Measurements from ENCODE around the gene ZC3HAV1.
A peak's percentile ranks its signal among the peaks of the same experiment; 100 is the strongest.

The ZC3HAV1 gene

DNA sequence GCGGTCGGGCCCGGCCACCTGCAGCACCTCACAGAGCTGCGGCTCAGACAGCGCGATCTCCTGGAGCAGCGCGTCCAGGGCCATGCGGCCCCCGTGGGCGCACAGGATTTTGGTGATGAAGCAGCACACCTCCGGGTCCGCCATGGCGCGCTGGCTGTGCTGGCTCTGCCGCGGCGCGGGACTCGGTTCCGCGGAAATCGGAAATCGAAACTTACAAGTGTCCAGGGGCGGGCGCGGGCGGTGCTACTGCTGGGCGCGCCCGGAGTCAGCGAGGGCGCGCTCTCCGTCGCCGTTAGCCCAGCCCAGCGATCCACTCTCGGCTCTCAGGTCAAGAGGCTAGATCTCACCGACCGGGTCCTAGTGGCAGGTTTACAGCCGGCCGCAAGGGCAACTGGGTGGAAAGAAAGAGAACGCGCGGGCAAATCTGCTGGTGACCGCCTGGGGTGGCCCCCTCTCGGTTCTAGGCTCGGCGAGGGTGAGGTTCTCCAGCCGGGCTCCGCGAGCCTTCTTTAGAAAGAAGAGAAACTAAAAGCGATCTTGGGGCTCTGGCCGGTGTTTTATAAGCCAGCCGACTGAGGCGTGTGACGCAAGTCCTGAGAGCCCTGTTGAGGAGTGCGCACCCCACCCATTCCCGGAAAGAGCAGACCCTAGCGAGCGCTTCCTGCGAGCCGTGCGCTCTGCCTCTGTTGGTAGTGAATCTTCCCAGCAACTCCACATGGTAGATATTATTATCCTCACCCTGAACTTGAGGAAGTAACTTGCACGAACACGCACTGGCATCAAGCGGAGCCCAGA lies at the start of gene ZC3HAV1:
Gene ZC3HAV1, minus strand, starts transcription at position 533 of the 795 bp plus-strand sequence. Its CDS starts 389 bp downstream, at position 144.
- TF ChIP-seq, protein P1, sequence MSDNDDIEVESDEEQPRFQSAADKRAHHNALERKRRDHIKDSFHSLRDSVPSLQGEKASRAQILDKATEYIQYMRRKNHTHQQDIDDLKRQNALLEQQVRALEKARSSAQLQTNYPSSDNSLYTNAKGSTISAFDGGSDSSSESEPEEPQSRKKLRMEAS (IDR thresholded peaks at IDR 0.05), result peak; percentile 82
- TF ChIP-seq CREB1 (IDR thresholded peaks at IDR 0.05; ENCODE audit: low read depth) (no peak), NFIC (IDR thresholded peaks at IDR 0.05) (no peak), ZBTB7A (IDR thresholded peaks at IDR 0.05; ENCODE audit: low read depth) (no peak; the same call in 1 of the 2 replicates), TCF12 (IDR thresholded peaks at IDR 0.05; ENCODE audit: low read depth) (peak; percentile 19; the same call in 1 of the 2 replicates), RAD21 (IDR thresholded peaks at IDR 0.05; ENCODE audit: low read depth) (no peak), CEBPB (IDR thresholded peaks at IDR 0.05) (no peak), EGR1 (IDR thresholded peaks at IDR 0.05) (no peak), YY1 (IDR thresholded peaks at IDR 0.05; ENCODE audit: low read depth) (peak; percentile 76; the same call in 1 of the 2 replicates), TAF1 (IDR thresholded peaks at IDR 0.05; ENCODE audit: low read depth) (peak; percentile 66), TEAD4 (IDR thresholded peaks at IDR 0.05) (no peak), FOXM1 (IDR thresholded peaks at IDR 0.05; ENCODE audit: borderline replicate concordance, low read depth) (no peak), EP300 (IDR thresholded peaks at IDR 0.05; ENCODE audit: borderline replicate concordance) (peak; percentile 43; the same call in 1 of the 2 replicates)
- TF ChIP-seq, protein P2, sequence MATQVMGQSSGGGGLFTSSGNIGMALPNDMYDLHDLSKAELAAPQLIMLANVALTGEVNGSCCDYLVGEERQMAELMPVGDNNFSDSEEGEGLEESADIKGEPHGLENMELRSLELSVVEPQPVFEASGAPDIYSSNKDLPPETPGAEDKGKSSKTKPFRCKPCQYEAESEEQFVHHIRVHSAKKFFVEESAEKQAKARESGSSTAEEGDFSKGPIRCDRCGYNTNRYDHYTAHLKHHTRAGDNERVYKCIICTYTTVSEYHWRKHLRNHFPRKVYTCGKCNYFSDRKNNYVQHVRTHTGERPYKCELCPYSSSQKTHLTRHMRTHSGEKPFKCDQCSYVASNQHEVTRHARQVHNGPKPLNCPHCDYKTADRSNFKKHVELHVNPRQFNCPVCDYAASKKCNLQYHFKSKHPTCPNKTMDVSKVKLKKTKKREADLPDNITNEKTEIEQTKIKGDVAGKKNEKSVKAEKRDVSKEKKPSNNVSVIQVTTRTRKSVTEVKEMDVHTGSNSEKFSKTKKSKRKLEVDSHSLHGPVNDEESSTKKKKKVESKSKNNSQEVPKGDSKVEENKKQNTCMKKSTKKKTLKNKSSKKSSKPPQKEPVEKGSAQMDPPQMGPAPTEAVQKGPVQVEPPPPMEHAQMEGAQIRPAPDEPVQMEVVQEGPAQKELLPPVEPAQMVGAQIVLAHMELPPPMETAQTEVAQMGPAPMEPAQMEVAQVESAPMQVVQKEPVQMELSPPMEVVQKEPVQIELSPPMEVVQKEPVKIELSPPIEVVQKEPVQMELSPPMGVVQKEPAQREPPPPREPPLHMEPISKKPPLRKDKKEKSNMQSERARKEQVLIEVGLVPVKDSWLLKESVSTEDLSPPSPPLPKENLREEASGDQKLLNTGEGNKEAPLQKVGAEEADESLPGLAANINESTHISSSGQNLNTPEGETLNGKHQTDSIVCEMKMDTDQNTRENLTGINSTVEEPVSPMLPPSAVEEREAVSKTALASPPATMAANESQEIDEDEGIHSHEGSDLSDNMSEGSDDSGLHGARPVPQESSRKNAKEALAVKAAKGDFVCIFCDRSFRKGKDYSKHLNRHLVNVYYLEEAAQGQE (IDR thresholded peaks at IDR 0.05; ENCODE audit: low read depth), result no peak
- TF ChIP-seq, protein P3, sequence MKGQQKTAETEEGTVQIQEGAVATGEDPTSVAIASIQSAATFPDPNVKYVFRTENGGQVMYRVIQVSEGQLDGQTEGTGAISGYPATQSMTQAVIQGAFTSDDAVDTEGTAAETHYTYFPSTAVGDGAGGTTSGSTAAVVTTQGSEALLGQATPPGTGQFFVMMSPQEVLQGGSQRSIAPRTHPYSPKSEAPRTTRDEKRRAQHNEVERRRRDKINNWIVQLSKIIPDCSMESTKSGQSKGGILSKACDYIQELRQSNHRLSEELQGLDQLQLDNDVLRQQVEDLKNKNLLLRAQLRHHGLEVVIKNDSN (IDR thresholded peaks at IDR 0.05), result 0 out of 2 replicates have a peak, but pooled peaks have one; percentile 18

DNA sequence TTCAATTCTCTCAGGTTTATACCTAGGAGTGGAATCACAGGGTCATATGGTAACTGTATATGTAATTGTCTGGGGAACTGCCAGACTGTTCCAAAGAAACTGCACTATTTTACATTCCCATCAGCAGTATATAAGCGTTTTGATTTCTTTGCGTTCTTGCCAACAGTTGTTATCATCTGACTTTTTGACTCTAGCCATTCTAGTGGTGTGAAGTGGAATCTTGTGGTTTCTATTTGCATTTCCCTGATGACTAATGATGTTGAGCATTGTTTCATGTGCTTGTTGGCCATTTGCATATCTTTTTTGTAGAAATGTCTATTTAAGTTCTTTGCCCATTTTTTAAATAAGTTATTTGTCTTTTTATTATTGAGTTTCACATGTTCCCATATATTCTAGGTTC lies 44.3 kb upstream of the ZC3HAV1 start:
- TF ChIP-seq EGR1 (IDR thresholded peaks at IDR 0.05) (no peak), NFIC (IDR thresholded peaks at IDR 0.05) (no peak), RAD21 (IDR thresholded peaks at IDR 0.05; ENCODE audit: low read depth) (no peak), EP300 (IDR thresholded peaks at IDR 0.05; ENCODE audit: borderline replicate concordance) (no peak), TEAD4 (IDR thresholded peaks at IDR 0.05) (no peak), ZBTB7A (IDR thresholded peaks at IDR 0.05; ENCODE audit: low read depth) (no peak), FOXM1 (IDR thresholded peaks at IDR 0.05; ENCODE audit: borderline replicate concordance, low read depth) (no peak), CEBPB (IDR thresholded peaks at IDR 0.05) (no peak), CREB1 (IDR thresholded peaks at IDR 0.05; ENCODE audit: low read depth) (no peak)
- TF ChIP-seq, protein P3 (IDR thresholded peaks at IDR 0.05), result no peak
- TF ChIP-seq, protein P1 (IDR thresholded peaks at IDR 0.05), result no peak
- TF ChIP-seq, protein P2 (IDR thresholded peaks at IDR 0.05; ENCODE audit: low read depth), result no peak

DNA sequence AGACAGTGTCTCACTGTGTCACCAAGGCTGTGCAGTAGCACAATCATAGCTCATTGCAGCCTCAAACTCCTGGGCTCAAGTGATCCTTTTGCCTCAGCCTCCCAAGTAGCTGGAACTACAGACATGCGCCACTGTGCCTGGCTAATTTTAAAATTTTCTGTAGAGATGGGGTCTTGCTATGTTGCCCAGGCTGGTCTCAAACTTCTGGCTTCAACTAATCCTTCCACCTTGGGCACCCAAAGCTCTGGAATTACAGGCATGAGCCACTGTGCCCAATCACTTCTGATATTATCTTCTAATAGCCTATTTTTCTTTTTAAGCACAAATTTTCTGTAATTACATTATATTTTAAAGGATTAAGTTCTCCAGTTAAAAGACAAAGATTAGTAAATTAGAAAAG lies 42.6 kb upstream of the ZC3HAV1 start:
- TF ChIP-seq, protein P3 (IDR thresholded peaks at IDR 0.05), result no peak
- TF ChIP-seq, protein P2 (IDR thresholded peaks at IDR 0.05; ENCODE audit: low read depth), result no peak
- TF ChIP-seq EGR1 (IDR thresholded peaks at IDR 0.05) (no peak), CEBPB (IDR thresholded peaks at IDR 0.05) (no peak), TCF12 (IDR thresholded peaks at IDR 0.05; ENCODE audit: low read depth) (no peak), NFIC (IDR thresholded peaks at IDR 0.05) (no peak), YY1 (IDR thresholded peaks at IDR 0.05; ENCODE audit: low read depth) (no peak), ZBTB7A (IDR thresholded peaks at IDR 0.05; ENCODE audit: low read depth) (no peak), TEAD4 (IDR thresholded peaks at IDR 0.05) (no peak), EP300 (IDR thresholded peaks at IDR 0.05; ENCODE audit: borderline replicate concordance) (no peak), FOXM1 (IDR thresholded peaks at IDR 0.05; ENCODE audit: borderline replicate concordance, low read depth) (no peak), TAF1 (IDR thresholded peaks at IDR 0.05; ENCODE audit: low read depth) (no peak), CREB1 (IDR thresholded peaks at IDR 0.05; ENCODE audit: low read depth) (no peak), RAD21 (IDR thresholded peaks at IDR 0.05; ENCODE audit: low read depth) (no peak)
- TF ChIP-seq, protein P1 (IDR thresholded peaks at IDR 0.05), result no peak
